ENCODE results near the gene ADCY9.
A peak's percentile ranks its signal among the peaks of the same experiment; 100 is the strongest.

DNA sequence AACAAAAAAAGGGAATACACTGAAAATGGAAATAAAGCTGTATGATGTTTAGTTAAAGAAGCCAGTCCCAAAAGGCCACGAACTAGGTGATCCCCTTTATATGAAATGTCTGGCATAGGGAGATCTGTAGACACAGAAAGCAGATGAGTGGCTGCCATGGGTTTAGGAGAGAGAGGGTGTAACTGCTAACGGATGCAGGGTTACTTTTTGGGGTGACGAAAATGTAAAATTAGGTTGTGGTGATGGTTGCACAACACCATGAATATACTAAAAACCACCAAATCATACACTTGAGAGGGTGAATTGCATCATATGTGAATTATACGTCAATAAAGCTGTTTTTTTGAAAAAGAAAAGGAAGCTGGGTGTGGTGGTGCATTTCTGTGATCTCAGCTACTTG is 99.6 kb downstream of the ADCY9 start:
- TF ChIP-seq, protein P1, sequence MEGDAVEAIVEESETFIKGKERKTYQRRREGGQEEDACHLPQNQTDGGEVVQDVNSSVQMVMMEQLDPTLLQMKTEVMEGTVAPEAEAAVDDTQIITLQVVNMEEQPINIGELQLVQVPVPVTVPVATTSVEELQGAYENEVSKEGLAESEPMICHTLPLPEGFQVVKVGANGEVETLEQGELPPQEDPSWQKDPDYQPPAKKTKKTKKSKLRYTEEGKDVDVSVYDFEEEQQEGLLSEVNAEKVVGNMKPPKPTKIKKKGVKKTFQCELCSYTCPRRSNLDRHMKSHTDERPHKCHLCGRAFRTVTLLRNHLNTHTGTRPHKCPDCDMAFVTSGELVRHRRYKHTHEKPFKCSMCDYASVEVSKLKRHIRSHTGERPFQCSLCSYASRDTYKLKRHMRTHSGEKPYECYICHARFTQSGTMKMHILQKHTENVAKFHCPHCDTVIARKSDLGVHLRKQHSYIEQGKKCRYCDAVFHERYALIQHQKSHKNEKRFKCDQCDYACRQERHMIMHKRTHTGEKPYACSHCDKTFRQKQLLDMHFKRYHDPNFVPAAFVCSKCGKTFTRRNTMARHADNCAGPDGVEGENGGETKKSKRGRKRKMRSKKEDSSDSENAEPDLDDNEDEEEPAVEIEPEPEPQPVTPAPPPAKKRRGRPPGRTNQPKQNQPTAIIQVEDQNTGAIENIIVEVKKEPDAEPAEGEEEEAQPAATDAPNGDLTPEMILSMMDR (IDR thresholded peaks at IDR 0.05; ENCODE audit: low read depth, low read length) = no peak
- TF ChIP-seq, protein P2, sequence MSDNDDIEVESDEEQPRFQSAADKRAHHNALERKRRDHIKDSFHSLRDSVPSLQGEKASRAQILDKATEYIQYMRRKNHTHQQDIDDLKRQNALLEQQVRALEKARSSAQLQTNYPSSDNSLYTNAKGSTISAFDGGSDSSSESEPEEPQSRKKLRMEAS (IDR thresholded peaks at IDR 0.05; ENCODE audit: low read depth, low read length) = 0 out of 2 replicates have a peak, but pooled peaks have one; percentile 20
- no peak for TF ChIP-seq POLR2A (IDR thresholded peaks at IDR 0.05; ENCODE audit: extremely low read depth, insufficient read length)
- TF ChIP-seq MYC (IDR thresholded peaks at IDR 0.05; ENCODE audit: low read depth, low read length) = no peak
